GM20431 (cell line): Measurements from ENCODE around the gene MIEF1.

ENCODE experiments used
- in situ Hi-C: fragments of 300-500 bp; cut with MseI, MboI; formaldehyde crosslinking; loops from one replicate; pipeline ENCODE4 v1.15.0; 2020; ENCODE audit warnings: low sequenced_read_pairs; ENCODE audit not compliant: unreplicated experiment

The MIEF1 gene

DNA sequence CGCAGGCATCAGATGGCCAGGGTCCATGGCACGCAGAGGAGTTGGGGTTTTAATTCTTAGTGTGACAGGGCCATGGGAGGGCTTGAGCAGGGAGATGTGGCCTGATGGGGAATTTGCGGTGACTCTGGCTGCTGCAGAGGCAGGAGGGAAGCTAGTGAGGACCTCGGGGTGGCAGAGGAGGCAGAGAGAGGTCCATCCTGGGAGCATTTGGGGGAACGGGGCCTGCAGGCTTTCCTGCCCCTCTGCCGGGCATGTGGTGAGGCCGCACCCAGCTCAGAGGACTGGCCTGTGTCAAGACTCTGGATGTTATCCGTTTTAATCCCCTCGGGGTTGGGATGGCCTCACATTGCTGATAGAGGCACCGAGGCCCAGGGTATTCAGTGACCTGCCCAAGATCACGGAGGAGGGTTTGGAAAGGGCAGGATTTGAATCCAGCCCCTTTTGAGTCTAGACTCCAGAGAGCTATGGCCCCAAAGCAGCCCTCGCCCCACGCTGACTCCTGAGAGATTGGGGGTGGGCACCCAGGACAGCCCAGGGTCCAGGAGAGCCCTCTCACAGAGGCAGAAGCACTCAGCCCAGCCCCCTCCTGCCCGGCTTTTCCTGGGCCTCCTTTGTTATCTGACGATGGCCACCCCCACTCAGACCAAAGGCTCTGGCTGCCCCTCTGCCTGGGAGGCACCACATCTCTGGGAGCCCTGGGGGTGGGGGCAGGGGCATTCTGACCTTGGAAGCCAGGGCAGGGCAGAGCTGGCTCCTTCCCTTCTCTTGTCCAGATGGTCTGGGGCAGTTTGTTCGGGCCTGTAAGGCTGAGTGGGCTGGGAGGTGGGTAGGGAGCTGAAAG lies 31.4 kb upstream of the MIEF1 start:
- in situ Hi-C loops = no loop called here

DNA sequence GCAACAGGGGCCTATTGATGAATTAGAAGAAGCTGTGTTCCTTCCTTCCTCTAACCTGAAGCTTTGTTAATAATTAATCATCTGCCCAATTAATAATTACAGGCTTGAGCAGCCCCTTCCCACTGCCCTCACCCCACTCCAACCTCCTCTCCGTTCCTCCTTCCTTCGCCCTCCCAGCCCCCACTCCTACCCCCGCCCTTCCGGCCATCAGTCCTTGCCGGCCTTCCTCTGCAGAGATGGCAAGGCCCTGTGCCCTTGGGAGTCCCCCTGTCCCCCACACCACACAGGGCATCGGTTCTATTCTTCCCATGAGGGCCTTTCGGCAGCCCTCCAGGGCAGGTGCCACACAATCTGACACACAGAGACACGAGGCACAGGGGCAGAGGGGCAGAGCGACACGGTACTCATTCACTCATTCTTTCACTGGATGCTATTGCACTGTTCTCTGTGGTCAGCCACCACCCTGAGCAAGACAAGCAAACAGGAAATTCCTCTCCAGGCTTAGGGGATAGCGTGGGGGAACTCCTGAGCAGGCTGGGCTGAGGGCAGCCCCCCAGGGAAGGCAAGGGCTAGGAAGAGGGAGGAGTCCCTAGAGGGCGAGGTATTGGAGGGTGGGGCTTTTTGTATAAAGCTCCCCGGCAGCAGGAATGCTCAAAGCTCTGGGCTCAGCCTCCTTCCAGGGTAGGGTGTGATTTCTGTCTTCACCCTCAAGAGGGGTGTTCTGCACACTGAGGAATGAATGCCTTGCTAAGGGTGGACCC lies 30.5 kb upstream of the MIEF1 start:
- in situ Hi-C loops = no loop called here

DNA sequence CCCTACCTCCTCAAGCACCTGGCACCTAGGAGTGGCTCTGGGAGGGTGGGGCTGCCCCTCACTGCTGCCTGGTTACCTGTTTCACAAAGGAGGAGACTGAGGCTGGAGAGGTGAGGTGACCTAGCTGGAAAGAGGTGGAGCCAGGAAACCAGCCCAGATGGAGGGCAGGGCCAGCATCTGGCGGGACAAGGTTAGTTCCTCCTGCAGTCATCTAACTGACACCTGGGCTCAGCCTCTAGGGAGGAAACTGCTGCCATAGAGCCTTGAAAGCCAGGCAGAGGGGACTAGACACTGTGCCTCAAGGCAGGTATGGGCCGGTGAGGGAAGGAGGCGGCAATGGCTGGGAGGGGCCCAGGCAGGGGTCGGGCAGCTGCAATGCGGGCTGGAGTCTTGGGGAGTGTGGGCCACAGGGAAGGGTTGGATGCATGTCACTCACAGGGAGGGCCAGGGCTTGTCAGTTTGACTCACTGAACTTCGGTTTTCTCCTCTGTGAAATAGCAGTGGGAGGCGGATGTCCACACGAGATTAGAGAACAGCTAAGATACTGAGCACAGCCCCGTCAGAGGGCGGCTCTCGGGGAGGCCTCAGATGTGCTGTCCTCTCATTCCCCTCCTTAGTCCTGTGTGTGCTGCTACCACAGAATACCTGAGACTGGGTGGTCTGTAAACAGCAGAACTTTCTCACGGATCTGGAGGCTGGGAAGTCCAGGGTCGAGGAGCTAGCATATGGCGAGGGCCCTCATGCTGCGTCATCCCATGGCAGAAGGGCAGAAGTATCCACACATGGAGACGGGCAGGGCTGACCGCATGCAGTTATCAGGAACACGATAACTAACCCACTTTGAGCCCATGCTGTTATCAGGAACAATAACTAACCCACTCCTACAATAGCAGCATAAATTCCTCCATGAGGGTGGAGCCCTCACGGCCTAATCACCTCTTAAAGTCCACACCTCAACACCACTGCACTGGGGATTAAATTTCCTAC lies 29.2 kb upstream of the MIEF1 start:
- in situ Hi-C loops = no loop called here

DNA sequence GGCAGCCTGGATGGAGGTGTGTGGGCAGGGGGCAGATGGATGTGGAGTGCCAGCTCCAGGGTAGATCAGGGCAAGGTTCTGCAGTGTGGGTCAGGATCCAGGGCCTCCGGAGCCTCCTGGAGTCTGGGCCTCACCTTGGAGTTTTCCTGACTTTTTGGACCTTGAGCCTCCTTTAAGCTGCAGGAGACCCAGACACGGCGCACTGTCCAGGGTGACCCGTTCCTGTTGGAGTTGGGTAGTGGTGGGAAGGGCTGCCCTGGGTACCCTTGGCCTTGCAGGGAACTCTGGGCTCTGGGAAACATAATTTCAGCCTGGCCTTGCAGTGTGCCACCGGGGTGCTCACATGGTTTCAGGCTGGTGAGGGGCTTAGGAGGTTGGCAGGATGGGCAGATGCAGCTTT lies 28.2 kb upstream of the MIEF1 start:
- in situ Hi-C loops = no loop called here

DNA sequence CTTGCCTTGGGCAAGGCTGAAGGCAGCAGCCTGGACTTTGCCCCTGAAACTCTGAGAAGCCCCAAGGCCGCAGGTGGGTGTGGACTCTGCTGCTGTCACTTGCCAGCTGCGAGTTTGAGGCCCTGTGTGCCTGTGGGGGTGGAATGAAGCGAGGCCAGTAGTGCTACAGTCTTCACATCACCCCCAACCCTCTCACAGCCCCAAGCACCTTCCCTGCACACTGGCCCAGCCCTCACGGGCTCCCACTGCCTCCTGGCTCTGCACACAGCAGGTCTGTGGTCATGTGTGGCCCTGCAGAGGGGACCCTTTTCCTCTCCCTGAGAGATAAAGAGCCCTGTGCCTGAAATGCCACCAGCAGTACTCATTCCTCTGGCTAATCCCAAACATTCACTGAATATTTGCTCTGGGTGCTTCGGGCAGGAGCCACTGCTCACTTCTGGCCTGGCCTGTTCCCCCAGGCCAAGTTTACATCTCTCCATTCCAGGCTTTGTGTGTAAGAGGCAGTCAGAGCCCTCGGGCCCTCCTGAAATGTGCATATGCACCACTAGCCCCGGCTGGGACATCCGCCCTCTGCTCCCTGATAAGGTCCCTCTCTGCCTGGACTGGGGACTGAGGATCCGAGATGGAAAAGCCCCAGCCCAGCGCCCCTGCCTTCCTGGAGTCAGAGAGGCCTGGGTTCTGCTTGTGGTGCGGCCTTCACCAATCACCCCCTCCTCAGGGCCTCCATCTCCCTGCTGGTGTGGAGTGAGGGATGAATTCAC lies 27.6 kb upstream of the MIEF1 start:
- in situ Hi-C loops = no loop called here

DNA sequence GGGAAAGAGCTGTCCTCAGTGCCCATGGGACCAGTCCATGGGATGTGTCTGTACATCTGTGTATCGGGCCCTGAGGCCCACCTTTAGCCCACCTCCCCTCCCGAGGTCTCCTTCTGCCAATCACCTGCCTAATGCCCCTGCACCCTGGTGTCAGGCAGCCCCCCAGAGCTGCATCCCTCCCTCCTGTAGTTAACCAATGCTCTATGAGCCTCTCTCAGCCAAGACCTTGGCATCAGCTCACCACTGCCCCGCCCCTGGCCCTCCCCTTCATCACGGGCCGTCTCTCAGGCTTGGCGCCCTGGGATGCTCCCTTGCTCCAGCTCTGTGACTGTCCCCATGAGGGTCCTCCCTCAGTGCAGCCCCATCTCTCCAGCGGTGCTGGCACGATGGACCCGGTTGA lies 26.8 kb upstream of the MIEF1 start:
- in situ Hi-C loops = no loop called here

DNA sequence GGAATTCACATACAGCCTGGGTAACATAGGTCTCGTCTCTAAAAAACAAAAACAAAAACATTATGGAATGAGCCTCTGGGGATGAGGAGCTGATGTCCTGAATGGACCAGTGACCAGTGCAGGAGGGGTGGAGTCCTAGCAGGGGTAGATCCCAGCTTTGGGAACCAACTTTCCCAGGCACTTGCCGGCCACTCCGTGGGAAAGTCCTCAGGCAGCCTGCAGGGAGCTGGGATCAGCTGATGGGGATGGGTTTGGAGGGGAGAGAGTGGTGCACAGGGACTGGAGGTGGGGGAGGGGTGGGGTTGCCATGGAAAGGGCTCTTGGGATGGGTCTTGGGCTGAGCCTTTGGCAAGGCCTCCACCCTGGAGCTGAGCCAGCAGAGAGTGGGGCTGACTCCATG lies 26.2 kb upstream of the MIEF1 start:
- in situ Hi-C loops = no loop called here

DNA sequence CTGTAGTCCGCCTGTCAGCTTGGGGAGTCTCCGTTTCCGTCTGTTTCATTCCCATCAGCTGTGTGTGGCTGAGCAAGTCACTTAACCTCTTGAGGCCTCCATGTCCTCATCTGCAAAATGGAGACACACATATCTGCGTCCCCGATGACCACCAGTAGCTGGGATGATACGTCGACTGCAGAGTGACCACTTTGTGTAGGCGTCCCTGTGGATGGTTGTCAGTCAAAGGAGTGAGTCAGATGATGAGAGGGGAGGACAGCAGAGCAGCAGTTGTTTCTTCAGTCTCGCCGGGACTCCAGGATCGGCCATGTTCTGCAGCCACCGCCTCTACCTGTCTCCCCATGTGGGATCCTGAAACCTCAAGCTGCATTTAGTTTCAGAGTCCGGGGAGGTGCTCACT lies 25.4 kb upstream of the MIEF1 start:
- in situ Hi-C loops = no loop called here

DNA sequence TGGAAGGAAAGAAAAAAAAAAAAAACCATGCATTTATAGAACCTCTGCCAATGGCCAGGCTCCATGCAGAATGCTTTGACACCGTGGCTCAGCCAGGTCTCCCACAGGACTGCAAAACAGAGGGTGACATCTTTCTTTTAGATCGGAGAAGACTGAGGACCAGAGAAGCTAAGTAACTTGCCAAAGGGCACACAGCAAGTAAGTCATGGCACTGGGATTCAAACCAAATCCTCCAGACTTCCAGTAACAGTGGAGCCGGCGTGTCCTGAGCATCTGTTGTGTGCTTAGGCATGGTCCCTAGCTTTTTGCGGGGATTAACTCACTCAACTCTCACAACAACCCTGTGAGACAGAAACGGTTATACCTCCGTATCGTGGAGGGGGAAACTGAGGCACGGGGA lies 24.5 kb upstream of the MIEF1 start:
- in situ Hi-C loops = no loop called here

DNA sequence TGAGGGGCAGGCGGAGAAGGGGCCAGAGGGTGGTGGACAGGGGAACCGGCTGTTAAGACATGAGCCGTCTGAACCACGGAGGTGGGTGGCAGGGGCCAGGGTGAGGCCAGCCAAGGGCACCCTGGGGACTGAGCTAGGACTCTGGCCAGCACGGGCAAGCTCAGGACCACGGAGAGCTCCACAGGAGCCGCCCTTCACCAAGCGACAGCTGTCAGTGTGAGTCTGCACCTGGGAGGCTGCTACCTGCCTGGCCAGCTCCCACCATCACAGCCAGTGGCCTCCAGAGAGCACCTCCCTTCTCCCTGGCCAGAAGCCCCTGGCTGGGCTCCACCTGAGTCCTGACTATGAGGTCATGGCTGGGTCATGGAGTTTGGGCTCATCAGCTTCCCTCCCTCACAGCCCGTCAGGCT lies 23.6 kb upstream of the MIEF1 start:
- in situ Hi-C loops = no loop called here

DNA sequence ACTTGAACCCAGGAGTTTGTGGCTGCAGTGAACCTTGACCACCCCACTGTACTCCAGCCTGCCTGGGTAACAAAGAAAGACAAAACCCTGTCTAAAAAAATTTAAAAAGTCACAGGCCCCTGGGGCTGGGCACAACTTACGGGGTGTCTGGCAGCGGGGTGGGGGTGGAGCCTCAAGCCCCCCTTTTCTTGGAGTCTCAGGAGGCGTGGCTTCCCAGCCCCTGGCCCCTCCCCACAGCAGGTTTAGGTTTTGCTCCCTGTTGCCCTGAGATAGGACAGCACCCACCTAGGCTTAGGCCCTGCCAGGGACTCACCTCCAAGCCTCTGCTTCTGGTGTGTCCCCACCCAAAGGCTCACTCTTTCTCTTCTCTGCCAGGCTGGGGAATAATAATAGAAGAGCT lies 22.8 kb upstream of the MIEF1 start:
- in situ Hi-C loops = no loop called here

DNA sequence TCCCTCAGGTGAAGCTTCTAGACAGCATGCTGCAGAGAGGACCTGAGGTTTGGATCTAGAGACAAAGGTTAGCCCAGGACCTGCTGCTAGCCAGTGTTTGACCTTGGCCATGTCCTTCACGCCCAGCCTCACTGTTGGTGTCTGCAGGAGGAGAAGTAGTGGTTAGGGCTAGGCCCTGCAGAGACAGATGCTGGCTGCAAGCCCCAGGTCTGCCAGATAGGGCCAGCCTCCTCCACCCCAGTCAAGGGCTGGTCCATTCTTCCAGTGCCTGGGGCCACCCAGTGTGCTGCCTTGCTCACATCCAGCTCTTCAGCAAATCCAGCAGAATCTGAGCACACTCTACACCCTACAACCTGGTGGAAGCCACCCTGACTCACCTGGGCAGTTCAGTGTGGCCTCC lies 21.5 kb upstream of the MIEF1 start:
- in situ Hi-C loops = no loop called here

DNA sequence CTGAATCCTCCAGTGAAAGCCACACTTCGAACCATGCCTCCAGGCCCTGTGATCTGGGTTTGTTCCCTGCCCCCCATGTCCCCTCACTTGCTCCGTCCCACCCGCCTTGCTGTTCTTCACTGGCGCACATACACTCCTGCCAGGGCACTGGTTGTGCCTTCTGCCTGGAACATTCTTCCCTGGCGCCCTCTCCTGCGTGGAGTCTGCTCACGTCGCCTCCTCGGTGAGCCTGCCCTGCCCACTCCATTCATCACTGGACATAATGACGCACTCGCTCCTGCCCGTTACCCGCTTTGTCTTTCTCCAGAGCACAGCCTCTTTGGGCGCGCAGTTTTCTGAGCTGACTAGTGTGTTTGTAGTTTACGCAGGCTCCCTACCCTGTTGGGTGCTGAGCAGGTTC lies 21.0 kb upstream of the MIEF1 start:
- in situ Hi-C loops = no loop called here

DNA sequence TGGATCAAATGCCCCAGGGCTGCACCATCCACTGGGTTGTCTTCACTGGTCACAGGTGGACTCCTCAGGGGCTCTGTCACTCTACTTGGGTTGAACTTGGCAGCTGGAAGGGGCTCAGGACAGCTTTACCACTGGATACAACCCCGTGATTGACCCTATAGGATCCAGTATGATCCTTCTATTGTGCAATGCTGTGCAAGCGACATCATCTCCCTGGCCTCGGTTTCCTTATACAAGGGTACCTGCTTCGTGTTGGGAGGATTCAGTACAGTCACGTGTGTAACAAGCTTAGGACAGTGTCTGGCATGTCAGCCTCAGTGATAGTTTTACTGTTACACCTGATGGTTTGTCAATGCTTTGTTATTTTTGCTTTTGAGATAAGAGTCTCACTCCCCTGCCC lies 20.5 kb upstream of the MIEF1 start:
- in situ Hi-C loops = no loop called here

DNA sequence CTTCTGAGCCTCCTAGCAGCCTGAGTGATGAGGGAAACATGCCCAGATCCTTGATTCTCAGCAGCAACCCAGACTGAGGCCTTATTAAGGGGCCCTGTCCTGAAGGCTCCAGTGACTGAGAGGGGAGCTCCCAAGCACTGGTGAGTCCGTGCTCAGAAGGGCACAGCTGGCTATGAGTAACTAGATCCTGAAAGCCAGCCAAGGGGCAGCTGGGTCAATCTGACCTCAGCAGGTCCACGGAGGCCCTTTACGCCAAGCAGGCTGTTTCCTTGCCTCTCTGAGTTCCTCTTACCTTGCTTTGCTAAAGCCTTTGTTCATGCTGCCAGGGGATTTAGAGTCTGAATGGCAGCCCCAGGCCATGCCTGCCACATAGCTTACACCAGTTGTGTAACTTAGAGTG lies 19.3 kb upstream of the MIEF1 start:
- in situ Hi-C loops = no loop called here

DNA sequence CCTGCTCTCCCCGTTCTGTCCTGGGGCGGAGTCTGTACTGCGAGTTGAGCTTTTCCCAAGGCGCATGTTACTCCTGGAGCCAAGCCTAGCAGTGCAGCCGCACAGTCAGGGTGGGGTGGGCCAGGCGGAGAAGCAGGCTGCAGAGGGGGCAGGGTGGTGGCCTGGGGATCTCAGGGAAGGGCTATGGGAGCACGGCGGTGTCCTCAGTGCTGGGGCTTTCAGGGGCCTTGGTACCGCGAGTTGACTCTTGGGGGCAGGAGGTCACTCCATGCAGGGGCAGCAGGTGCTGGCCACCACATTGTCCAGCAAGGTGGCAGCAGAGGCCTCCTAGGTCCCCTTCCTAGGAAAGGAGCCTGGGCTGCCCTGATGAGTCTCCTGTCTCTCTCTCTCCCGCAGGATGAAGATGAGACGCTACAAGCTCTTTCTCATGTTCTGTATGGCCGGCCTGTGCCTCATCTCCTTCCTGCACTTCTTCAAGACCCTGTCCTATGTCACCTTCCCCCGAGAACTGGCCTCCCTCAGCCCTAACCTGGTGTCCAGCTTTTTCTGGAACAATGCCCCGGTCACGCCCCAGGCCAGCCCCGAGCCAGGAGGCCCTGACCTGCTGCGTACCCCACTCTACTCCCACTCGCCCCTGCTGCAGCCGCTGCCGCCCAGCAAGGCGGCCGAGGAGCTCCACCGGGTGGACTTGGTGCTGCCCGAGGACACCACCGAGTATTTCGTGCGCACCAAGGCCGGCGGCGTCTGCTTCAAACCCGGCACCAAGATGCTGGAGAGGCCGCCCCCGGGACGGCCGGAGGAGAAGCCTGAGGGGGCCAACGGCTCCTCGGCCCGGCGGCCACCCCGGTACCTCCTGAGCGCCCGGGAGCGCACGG lies 14.9 kb upstream of the MIEF1 start:
- in situ Hi-C loops = no loop called here

DNA sequence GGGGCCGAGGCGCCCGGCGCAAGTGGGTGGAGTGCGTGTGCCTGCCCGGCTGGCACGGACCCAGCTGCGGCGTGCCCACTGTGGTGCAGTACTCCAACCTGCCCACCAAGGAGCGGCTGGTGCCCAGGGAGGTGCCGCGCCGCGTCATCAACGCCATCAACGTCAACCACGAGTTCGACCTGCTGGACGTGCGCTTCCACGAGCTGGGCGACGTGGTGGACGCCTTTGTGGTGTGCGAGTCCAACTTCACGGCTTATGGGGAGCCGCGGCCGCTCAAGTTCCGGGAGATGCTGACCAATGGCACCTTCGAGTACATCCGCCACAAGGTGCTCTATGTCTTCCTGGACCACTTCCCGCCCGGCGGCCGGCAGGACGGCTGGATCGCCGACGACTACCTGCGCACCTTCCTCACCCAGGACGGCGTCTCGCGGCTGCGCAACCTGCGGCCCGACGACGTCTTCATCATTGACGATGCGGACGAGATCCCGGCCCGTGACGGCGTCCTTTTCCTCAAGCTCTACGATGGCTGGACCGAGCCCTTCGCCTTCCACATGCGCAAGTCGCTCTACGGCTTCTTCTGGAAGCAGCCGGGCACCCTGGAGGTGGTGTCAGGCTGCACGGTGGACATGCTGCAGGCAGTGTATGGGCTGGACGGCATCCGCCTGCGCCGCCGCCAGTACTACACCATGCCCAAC lies 14.1 kb upstream of the MIEF1 start:
- in situ Hi-C loops = no loop called here

DNA sequence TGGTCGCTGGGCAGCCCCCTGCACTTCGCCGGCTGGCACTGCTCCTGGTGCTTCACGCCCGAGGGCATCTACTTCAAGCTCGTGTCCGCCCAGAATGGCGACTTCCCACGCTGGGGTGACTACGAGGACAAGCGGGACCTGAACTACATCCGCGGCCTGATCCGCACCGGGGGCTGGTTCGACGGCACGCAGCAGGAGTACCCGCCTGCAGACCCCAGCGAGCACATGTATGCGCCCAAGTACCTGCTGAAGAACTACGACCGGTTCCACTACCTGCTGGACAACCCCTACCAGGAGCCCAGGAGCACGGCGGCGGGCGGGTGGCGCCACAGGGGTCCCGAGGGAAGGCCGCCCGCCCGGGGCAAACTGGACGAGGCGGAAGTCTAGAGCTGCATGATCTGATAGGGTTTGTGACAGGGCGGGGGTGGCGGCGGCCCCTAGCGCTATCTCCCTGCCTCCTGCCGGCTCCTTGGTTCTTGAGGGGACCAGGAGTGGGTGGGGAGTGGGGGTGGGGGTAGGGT lies 13.5 kb upstream of the MIEF1 start:
- in situ Hi-C loops = no loop called here
